HG03064 (cell line): ENCODE data around the gene SLC25A10.

Experiments used
- ATAC-seq: cut with Tn5 transposase; IDR thresholded peaks from one replicate; pipeline ENCODE4 v1.9.1; 2021; ENCODE audit warnings: low read depth; ENCODE audit not compliant: unreplicated experiment

Gene SLC25A10

DNA sequence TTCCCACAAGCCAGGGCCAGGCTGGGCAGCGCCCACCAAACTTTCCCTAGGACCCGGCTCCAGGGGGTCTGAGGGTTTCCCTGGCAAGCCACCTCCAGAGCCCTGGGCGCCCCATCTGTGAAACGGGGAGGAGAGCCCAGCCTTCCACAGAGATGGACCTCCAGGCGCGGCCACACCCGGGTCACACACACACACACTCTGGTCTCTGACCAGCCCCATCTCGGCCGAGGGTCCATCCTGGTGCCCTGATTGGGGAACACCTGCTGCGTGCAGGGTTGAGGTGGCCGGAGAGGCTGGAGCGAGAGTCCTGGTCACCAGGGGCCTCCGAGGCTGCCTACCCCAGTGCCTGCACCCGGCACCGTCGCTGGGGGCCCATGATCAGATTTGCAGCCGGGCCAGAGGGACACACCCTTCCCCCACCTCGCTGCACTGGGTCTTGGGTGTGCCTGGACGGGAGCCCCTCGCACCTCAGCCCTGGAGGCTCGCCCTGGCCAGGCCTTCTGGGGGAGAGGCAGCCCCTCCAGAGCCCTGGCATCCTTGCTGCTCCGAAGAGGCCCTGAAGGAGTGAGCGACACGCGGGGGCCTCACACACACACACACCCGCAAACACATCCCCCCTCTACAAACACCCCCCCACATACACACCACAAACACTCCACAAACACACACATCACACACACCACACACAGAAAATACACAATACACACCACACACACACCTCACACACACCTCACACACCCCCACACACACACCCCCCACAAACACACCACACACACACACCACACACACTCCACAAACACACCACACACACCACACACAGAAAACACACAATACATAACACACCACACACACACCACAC lies 29.7 kb downstream of the SLC25A10 start:
- ATAC-seq = no peak
